Epidermal melanocyte (primary cell): ENCODE results near the gene DYRK1A.

Experiments
- DNase-seq: peaks from one replicate; pipeline ENCODE4 v3.0.0; 2011; ENCODE audit warnings: low spot score; ENCODE audit not compliant: insufficient read length

DYRK1A gene

DNA sequence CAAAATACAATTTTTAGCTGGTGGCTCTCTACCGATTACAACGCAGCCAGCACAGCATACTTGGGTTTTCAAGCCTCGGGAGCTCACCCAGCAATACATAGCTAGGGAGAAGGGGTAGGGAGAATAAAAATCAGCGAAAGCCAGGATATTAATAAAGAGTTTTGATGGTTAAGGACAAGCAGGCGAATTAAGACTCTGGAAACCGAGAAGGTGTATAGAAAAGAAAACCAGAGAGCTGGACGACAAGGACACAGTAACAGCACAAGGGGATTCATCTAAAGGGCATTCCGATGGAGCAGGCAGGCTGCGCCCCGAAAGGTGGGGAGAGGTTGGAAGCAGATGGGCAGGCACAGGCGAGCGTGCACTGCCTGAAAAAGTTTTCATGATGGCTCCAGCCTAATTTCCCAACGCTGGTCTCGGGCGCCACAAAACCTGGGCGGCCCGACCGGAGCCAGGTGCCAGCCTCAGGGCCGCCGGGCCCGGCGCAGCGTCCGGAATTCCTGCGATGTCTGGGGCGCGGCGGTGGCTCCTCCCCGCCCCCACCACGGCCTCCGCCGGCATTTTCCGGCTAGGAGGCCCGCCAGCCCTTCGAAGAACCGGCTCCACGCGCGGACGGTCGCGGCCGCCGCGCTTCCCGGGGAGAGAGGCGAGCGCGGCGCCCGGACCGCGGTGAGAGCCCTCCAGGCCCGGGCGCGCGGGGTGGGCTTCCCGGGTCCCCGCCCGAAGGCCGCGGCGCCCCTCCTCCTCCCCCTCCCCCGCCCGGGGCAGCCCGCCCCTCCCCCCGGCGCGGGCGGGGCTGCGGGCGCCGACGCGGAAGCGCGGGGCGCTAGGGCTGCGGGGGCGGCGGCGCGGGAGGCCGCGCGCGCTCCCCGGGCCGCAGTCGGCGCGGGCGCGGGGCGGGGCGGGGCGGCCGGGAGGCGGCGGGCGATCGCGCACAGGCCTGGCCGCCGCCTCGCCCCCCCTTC is 774 bp upstream of the DYRK1A start:
- DNase-seq, result no peak

DNA sequence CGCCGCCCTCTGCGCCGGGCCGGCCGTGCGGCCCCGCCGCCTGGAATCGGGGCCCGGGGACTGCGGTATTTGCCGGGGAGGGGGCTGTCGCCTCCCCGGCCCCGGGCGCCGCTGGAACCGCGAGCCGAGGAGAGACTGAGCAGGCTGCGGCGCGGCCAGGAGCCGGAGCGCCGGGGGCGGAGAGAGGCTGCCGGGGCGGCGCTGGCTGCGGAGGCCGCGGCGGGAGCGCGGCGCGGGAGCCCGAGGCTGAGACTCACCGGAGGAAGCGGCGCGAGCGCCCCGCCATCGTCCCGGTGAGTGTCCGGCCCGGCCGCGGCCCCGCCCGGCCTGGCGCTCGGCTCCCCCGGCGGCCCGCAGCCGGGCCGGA is 746 bp downstream of the DYRK1A start:
- DNase-seq, result no peak

- no peak for DNase-seq
These were observed 1.3 kb downstream of the DYRK1A start for GRCh38 chr21:37367703-37368540.

GRCh38 chr21:37368541-37369279 is 2.1 kb downstream of the DYRK1A start:
- no peak for DNase-seq

- DNase-seq, result no peak
These were observed 2.8 kb downstream of the DYRK1A start for GRCh38 chr21:37369307-37369854.

GRCh38 chr21:37370152-37371040 is 3.8 kb downstream of the DYRK1A start:
- no peak for DNase-seq

GRCh38 chr21:37371041-37371397 is 4.4 kb downstream of the DYRK1A start:
- DNase-seq, result no peak

- no peak for DNase-seq
These were observed 5.7 kb downstream of the DYRK1A start for GRCh38 chr21:37372127-37372731.

DNA sequence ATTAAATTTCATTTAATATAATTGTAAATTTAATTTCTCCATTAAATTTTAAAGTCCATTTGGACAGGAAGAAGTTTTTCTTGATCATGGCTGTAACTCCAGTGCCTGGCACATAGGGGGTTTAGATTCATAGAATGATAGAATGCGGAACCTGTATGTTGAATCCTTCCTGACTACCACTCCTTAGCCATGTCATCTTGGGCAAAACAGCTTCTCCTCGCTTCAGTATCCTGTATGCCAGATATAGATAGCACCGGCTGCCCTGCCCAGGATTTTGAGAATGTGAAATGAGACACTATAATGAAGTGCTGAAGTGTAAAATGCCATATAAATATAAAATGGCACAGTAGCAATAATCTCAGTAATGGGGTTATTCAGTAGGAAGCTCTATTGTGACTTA is 6.4 kb downstream of the DYRK1A start:
- DNase-seq, result no peak

GRCh38 chr21:37373539-37373938 is 7.0 kb downstream of the DYRK1A start:
- no peak for DNase-seq

GRCh38 chr21:37374027-37374426 is 7.5 kb downstream of the DYRK1A start:
- DNase-seq, result no peak

DNA sequence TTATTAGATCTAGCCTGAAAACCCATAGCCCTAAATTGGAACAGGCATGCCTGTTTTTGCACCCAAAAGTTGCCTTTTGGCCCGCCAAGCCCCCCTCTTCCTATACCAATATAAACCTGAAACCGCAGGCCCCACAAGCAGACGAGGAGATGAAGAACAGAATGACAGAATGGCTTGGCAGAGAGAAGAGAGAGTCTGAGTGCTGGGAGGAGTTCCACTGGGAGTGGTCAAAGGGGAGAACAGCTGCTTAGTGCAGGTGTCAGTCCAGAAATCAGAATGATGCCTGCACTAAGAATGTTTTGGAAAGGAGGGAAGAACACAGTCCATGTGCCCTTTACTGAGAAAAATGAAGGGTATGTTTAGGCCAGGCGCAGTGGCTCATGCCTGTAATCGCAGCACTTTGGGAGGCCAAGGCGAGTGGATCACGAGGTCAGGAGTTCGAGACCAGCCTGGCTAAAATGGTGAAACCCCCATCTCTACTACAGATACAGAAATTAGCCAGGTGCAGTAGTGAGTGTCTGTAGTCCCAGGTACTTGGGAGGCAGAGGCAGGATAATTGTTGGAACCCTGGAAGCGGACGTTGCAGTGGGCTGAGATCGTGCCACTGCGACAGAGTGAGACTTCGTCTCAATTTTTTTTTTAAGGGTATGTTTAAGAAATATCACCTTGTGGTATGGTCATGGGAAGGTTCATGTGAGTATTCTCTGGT is 9.4 kb downstream of the DYRK1A start:
- DNase-seq, result no peak

GRCh38 chr21:37378700-37379139 is 12.1 kb downstream of the DYRK1A start:
- DNase-seq, result no peak

DNA sequence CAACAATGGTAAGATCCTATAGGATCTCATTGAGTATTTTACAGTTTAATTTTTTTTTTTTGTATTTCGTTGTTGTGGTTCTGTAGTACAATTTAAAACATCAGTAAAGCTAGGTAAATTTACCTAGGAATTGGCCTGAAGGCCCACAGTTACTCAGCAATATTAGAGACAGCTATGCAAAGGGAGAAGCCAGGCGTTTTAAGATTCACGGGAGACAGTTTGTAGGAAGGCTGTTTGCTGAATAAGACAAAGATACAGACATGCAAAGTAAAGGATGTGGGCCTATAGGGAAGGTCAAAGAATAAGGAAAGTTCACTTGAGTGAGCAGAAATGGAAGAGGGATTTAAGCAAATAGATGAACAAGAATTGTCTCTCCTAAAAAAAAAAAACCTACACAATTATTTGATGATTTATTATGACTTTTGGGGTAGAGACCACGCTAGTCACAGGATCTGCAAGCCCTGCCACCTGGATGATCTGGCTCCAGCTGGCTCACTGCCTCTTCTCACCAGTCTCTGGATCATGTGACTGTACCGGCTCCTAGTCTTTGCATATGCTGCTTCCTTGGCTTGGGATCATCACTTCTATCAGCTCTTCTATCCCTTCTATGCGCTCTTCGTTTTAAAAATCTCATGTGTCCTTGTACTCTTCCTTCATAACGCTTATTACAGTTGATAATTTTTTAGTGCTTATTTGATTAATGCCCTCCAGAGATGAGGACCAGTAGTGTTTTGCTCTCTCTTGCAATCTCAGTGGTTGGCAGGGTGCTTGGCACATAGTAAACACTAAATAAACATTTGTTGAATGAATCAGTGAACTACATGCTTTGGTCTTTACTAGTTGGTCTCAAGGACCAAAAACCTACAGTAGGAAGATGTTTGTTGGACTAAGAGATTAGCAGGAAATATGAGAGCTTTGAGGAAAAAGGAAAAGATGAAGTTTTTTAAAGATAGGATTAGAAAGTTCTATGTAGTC is 14.1 kb downstream of the DYRK1A start:
- no peak for DNase-seq

DNA sequence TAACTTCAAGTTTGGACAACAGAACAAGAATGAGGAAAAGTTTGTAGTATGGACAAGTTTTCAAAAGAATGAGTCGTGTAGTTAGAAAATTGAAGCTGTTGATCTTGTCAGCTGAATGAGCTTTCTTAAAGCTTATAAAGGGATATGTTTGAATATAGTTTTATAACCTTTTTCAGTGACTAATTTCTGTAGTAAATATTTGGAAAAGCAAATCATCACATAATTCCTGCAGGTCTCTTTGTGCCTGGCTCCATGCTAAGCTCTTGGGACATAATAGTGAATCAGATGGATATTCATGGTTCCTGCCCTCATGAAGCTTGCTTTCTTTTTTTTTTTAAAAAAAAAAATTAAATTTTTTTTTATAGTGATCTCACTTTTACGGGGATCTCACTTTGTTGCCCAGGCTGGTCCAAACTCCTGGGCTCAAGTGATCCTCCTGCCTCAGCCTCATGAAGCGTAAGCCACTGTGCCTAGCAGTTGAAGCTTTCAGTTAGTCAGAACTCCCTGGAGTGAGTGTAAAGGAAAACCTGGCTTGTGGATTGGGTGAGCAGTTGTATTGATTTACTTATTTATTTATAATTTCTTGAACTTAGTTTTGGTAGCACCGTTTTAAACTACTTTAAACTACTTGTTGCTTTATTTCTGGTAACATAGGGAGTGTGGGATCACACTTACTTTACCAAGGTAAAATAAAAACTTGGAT is 15.5 kb downstream of the DYRK1A start:
- no peak for DNase-seq

- no peak for DNase-seq
These were observed 16.5 kb downstream of the DYRK1A start for GRCh38 chr21:37383086-37383485.

- no peak for DNase-seq
These were observed 17.3 kb downstream of the DYRK1A start for GRCh38 chr21:37383784-37384311.
